ENCODE results near the gene LRP8. TPM values are rescaled to one million over a fixed set of nuclear protein-coding genes. Genes with fewer than 3 reads are reported as not detected.

LRP8 gene
- total RNA-seq, 1 experiment from 2014 or later, result 54.4 TPM

DNA sequence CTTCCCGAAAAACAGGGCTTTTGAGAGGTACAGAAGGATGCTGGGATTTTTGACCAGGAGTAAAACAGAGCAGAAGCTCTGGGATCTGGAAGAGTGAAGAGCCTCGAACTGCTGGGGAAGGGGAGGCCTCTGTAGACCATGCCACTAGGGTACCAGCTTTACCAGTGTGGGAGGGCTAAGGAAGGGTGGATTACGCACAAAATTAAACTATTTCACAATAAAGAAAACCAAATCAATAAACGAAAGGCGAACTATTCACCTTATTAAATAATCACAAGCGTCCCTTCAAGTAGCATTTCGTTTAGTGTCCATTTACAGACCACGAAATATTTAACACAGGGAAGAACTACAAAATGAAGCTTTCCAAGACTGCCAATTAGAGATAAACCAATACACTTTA, 108.2 kb downstream of the LRP8 start:
- peak overlapping the region; percentile 79 for H3K4me3 ChIP-seq (ENCODE audit: low read length)
- H3K9me3 ChIP-seq (ENCODE audit: low read length), result no peaks in the 10 kb centered on the region
- TSS peak; percentile 77 for BruUV-seq (replicated peaks)
- no peaks in the 10 kb centered on the region for H3K9me2 ChIP-seq (replicated peaks; ENCODE audit: low read length)
- H3K79me2 ChIP-seq (ENCODE audit: low read length), result peaks cover 13% of the 10 kb centered on the region
- intact Hi-C loops (cut with micrococcal nuclease), result loop anchor here (1.0 kb wide), 1 partner anchor 19 kb away; the partner anchor contains the start of gene MAGOH
- peak overlapping the region; percentile 83 for H2AFZ ChIP-seq (ENCODE audit: low read length)
- 0 out of 2 replicates have a peak overlapping the region, but pooled peaks have one; percentile 81 for H3K27ac ChIP-seq (ENCODE audit: low read length)
- H3K36me3 ChIP-seq (ENCODE audit: low read depth, low read length), result no peaks in the 10 kb centered on the region
- ChIA-PET CTCF (no interaction called here), POLR2A (ENCODE audit: unreplicated experiment) (interaction anchor here (0.6 kb wide), 1 partner anchor 351 kb away, joined by 3 read pairs; no protein-coding TSS in a partner anchor)
- H3K4me1 ChIP-seq (ENCODE audit: insufficient read depth, low read length), result peaks cover 16% of the 10 kb centered on the region
- DNase-seq, result no peak
- H3K9ac ChIP-seq (ENCODE audit: low read length), result peak overlapping the region; percentile 94
- TF ChIP-seq EZH2phosphoT487 (IDR thresholded peaks at IDR 0.05; ENCODE audit: borderline replicate concordance, low read length) (no peak), EZH2 (IDR thresholded peaks at IDR 0.05; ENCODE audit: low read length, unreplicated experiment) (no peak)
- TF ChIP-seq, protein P1, sequence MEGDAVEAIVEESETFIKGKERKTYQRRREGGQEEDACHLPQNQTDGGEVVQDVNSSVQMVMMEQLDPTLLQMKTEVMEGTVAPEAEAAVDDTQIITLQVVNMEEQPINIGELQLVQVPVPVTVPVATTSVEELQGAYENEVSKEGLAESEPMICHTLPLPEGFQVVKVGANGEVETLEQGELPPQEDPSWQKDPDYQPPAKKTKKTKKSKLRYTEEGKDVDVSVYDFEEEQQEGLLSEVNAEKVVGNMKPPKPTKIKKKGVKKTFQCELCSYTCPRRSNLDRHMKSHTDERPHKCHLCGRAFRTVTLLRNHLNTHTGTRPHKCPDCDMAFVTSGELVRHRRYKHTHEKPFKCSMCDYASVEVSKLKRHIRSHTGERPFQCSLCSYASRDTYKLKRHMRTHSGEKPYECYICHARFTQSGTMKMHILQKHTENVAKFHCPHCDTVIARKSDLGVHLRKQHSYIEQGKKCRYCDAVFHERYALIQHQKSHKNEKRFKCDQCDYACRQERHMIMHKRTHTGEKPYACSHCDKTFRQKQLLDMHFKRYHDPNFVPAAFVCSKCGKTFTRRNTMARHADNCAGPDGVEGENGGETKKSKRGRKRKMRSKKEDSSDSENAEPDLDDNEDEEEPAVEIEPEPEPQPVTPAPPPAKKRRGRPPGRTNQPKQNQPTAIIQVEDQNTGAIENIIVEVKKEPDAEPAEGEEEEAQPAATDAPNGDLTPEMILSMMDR (conservative IDR thresholded peaks at IDR 0.05; ENCODE audit: low read depth, low read length), result no peak
- no peak for ATAC-seq
- no peaks in the 10 kb centered on the region for H4K20me1 ChIP-seq (ENCODE audit: low read length)
- no peaks in the 10 kb centered on the region for H3F3A ChIP-seq (ENCODE audit: low read length, unreplicated experiment)
- no peaks in the 10 kb centered on the region for H3K27me3 ChIP-seq (ENCODE audit: low read length)
- H3K4me2 ChIP-seq (ENCODE audit: low read length), result peak overlapping the region; percentile 94

DNA sequence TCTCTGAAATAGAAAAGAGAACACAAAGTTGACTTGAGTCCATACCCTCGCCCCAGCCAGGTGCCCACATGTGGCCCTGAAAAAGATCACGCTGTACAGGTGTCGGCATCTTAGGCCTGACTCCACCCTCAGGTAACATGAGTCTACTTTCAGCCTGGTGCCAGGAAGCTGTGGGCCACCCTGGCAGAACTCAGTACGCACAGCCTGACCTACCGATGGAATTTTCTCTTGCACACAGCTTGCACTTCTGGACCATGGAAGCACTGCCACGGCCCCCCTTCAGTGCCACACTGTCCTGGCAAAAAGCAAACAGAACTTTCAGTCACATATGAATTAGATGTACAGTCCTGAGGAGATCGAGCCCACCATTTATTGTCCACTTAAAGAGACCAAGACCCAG, 109.7 kb downstream of the LRP8 start:
- Histone ChIP-seq H2AFZ (ENCODE audit: low read length) (no peak overlapping the region), H3K36me3 (ENCODE audit: low read depth, low read length) (peaks cover 11% of the 10 kb centered on the region), H3K9ac (ENCODE audit: low read length) (no peak overlapping the region), H3K9me2 (replicated peaks; ENCODE audit: low read length) (no peaks in the 10 kb centered on the region), H3K27ac (ENCODE audit: low read length) (no peak overlapping the region), H3F3A (ENCODE audit: low read length, unreplicated experiment) (no peaks in the 10 kb centered on the region), H4K20me1 (ENCODE audit: low read length) (no peaks in the 10 kb centered on the region), H3K4me1 (ENCODE audit: insufficient read depth, low read length) (peaks cover 16% of the 10 kb centered on the region), H3K27me3 (ENCODE audit: low read length) (no peaks in the 10 kb centered on the region), H3K4me3 (ENCODE audit: low read length) (no peak overlapping the region), H3K9me3 (ENCODE audit: low read length) (no peaks in the 10 kb centered on the region), H3K4me2 (ENCODE audit: low read length) (no peak overlapping the region), H3K79me2 (ENCODE audit: low read length) (peaks cover 13% of the 10 kb centered on the region)
- ATAC-seq (no peak), DNase-seq (no peak)
- TF ChIP-seq EZH2phosphoT487 (IDR thresholded peaks at IDR 0.05; ENCODE audit: borderline replicate concordance, low read length) (no peak), EZH2 (IDR thresholded peaks at IDR 0.05; ENCODE audit: low read length, unreplicated experiment) (no peak)
- TF ChIP-seq, protein P1 (conservative IDR thresholded peaks at IDR 0.05; ENCODE audit: low read depth, low read length), result no peak
- intact Hi-C loops (cut with micrococcal nuclease), result no loop called here
- ChIA-PET CTCF (no interaction called here), POLR2A (ENCODE audit: unreplicated experiment) (interaction anchor here (0.5 kb wide), 1 partner anchor 13 kb away, joined by 5 read pairs; no protein-coding TSS in a partner anchor)
- BruUV-seq (replicated peaks), result no TSS peak

DNA sequence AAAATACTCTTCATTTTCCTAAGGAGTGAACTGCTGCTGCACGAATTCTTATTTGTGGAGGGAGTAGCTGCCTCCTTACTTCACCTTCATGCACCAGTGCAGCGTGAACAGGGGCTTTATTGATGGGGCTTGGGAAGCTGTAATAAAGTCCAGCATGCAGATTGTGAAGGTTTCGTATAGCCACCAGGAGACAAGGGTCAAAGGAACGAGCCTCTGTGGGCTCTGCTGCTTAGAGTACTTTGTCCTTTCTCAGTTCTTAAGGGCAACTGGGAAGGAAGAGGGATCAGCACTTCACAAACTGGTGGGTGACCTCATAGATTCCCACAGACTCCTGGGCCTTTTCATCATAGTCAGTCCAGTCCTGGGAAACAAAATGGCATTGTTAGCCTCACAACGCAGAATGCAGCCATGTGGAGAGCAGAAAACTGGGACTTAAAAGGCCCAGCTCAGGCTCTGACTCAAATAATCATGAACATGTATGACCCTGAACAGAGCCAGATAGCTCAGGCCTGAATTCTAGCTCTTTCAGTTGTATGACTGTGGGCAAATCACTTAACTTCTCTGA, 113.4 kb downstream of the LRP8 start:
- H2AFZ ChIP-seq (ENCODE audit: low read length), result no peak overlapping the region
- no TSS peak for BruUV-seq (replicated peaks)
- no peak overlapping the region for H3K9ac ChIP-seq (ENCODE audit: low read length)
- no peaks in the 10 kb centered on the region for H3K27me3 ChIP-seq (ENCODE audit: low read length)
- ATAC-seq, result no peak
- H3K79me2 ChIP-seq (ENCODE audit: low read length), result peaks cover 9% of the 10 kb centered on the region
- TF ChIP-seq EZH2 (IDR thresholded peaks at IDR 0.05; ENCODE audit: low read length, unreplicated experiment) (no peak), EZH2phosphoT487 (IDR thresholded peaks at IDR 0.05; ENCODE audit: borderline replicate concordance, low read length) (no peak)
- TF ChIP-seq, protein P1 (conservative IDR thresholded peaks at IDR 0.05; ENCODE audit: low read depth, low read length), result no peak
- H3K4me3 ChIP-seq (ENCODE audit: low read length), result no peak overlapping the region
- no peak overlapping the region for H3K27ac ChIP-seq (ENCODE audit: low read length)
- no peaks in the 10 kb centered on the region for H3F3A ChIP-seq (ENCODE audit: low read length, unreplicated experiment)
- H3K4me1 ChIP-seq (ENCODE audit: insufficient read depth, low read length), result peaks cover 6% of the 10 kb centered on the region
- no peak overlapping the region for H3K4me2 ChIP-seq (ENCODE audit: low read length)
- POLR2A ChIA-PET (ENCODE audit: unreplicated experiment), result interaction anchor here (0.6 kb wide), 1 partner anchor 18 kb away, joined by 3 read pairs; no protein-coding TSS in a partner anchor
- CTCF ChIA-PET, result no interaction called here
- no peak for DNase-seq
- H3K9me3 ChIP-seq (ENCODE audit: low read length), result no peaks in the 10 kb centered on the region
- H3K9me2 ChIP-seq (replicated peaks; ENCODE audit: low read length), result no peaks in the 10 kb centered on the region
- H4K20me1 ChIP-seq (ENCODE audit: low read length), result no peaks in the 10 kb centered on the region
- peaks cover 22% of the 10 kb centered on the region for H3K36me3 ChIP-seq (ENCODE audit: low read depth, low read length)
- intact Hi-C loops (cut with micrococcal nuclease), result no loop called here

Measured in PC-3 (cell line).